SK-N-SH (cell line): ENCODE results near the gene CHST11. TPM values are rescaled to one million over a fixed set of nuclear protein-coding genes. Genes with fewer than 3 reads are reported as not detected.

Experiments
- CTCF ChIA-PET: fragments of 300-600, 350-600 bp; formaldehyde crosslinking; extraction: SDS; loops from one replicate; lab custom pipeline; 2021; lab: Yijun Ruan, JAX
- POLR2A ChIA-PET: fragments of 350-600 bp; sonication (Branson Sonifier 250); formaldehyde crosslinking; extraction: SDS; loops from one replicate; lab custom pipeline; 2020; ENCODE audit warnings: antibody characterized with exemption, inconsistent platforms; lab: Yijun Ruan, JAX
- DNase-seq: peaks from one replicate; pipeline ENCODE4 v3.0.0; 2012
- H2AFZ ChIP-seq: fragments of 200-600 bp; sonication (generic); 2 replicates; pipeline ENCODE4 v1.8.1; 2016; ENCODE audit warnings: antibody characterized with exemption, mild to moderate bottlenecking, low read depth
- H3F3A ChIP-seq: fragments of 200-600 bp; sonication (generic); replicated peaks from 2 replicates; pipeline ENCODE3; 2016; ENCODE audit warnings: antibody characterized with exemption, mild to moderate bottlenecking; ENCODE audit not compliant: insufficient read depth
- H3K27ac ChIP-seq, 2 experiments: fragments of 200-500 bp in 1 of 2; fragments of 200-600 bp in 1 of 2; sonication (Bioruptor generic) in 1 of 2; sonication (generic), shearing (Covaris generic) in 1 of 2; 2 replicates each; pipeline versions ENCODE4 v1.5.1 to v1.6.1; 2014 to 2016; ENCODE audit warnings: low read depth in 2 of 2, inconsistent platforms in 1 of 2, low read length in 1 of 2, mild to moderate bottlenecking in 1 of 2, mixed read lengths in 1 of 2
- H3K27me3 ChIP-seq: fragments of 200-600 bp; sonication (generic), shearing (Covaris generic); 2 replicates; pipeline ENCODE4 v1.6.1; 2016; ENCODE audit warnings: mixed run types; ENCODE audit not compliant: insufficient read depth
- H3K36me3 ChIP-seq, 2 experiments: fragments of 200-500 bp in 1 of 2; fragments of 200-600 bp in 1 of 2; sonication (Bioruptor generic) in 1 of 2; sonication (generic) in 1 of 2; replicated peaks in 1 of 2; 2 replicates each; pipeline versions ENCODE3 to v1.5.1; 2014 to 2016; ENCODE audit warnings: low read length in 1 of 2, mild to moderate bottlenecking in 1 of 2; ENCODE audit not compliant: insufficient read depth in 2 of 2, control insufficient read depth in 1 of 2
- H3K4me1 ChIP-seq, 2 experiments: fragments of 200-500 bp in 1 of 2; fragments of 200-600 bp in 1 of 2; sonication (Bioruptor generic) in 1 of 2; sonication (generic), shearing (Covaris generic) in 1 of 2; 2 replicates each; pipeline versions ENCODE4 v1.5.1 to v1.6.1; 2014 to 2016; ENCODE audit warnings: low read depth in 1 of 2, low read length in 1 of 2, mixed run types in 1 of 2; ENCODE audit not compliant: insufficient read depth in 2 of 2, control insufficient read depth in 1 of 2
- H3K4me2 ChIP-seq: fragments of 200-600 bp; sonication (generic), shearing (Covaris generic); 2 replicates; pipeline ENCODE4 v1.6.1; 2017; ENCODE audit warnings: mixed run types
- H3K4me3 ChIP-seq, 2 experiments: fragments of 200-500 bp in 1 of 2; fragments of 200-600 bp in 1 of 2; sonication (Bioruptor generic) in 1 of 2; sonication (generic), shearing (Covaris generic) in 1 of 2; 2 replicates each; pipeline versions ENCODE4 v1.5.1 to v1.8.1; 2014 to 2016; ENCODE audit warnings: low read depth in 2 of 2, inconsistent platforms in 1 of 2, low read length in 1 of 2, mild to moderate bottlenecking in 1 of 2, mixed read lengths in 1 of 2, moderate library complexity in 1 of 2
- H3K79me2 ChIP-seq: fragments of 200-600 bp; sonication (generic); 2 replicates; pipeline ENCODE4 v1.8.1; 2017; ENCODE audit warnings: mild to moderate bottlenecking; ENCODE audit not compliant: insufficient read depth
- H3K9ac ChIP-seq: fragments of 200-600 bp; sonication (generic); 2 replicates; pipeline ENCODE4 v1.6.1; 2017; ENCODE audit warnings: mixed run types
- H3K9me2 ChIP-seq: fragments of 200-600 bp; sonication (generic); 2 replicates; pipeline ENCODE4 v1.6.1; 2017; ENCODE audit warnings: mixed run types
- H3K9me3 ChIP-seq: fragments of 200-600 bp; sonication (generic); 2 replicates; pipeline ENCODE4 v1.6.1; 2017; ENCODE audit warnings: mixed run types, mild to moderate bottlenecking, moderate library complexity
- H4K20me1 ChIP-seq: fragments of 200-600 bp; sonication (generic); 2 replicates; pipeline ENCODE4 v1.6.1; 2017; ENCODE audit warnings: mild to moderate bottlenecking, mixed run types; ENCODE audit not compliant: insufficient read depth
- CHD2 ChIP-seq: fragments of 150-350 bp; IDR thresholded peaks from 2 replicates; pipeline ENCODE4 v1.6.1; 2018; ENCODE audit warnings: low read length; ENCODE audit not compliant: partially characterized antibody
- ELF1 ChIP-seq: IDR thresholded peaks from 2 replicates; pipeline ENCODE4 v1.4.0; 2012
- FOXJ3 ChIP-seq: sonication (generic); formaldehyde crosslinking; IDR thresholded peaks from 2 replicates; pipeline ENCODE4 v1.5.1; 2020; ENCODE audit warnings: mild to moderate bottlenecking, missing genetic modification reagents
- GABPA ChIP-seq: IDR thresholded peaks from 2 replicates; pipeline ENCODE4 v1.4.0; 2012; ENCODE audit warnings: low read depth, mild to moderate bottlenecking
- GATA2 ChIP-seq: sonication (generic); formaldehyde crosslinking; IDR thresholded peaks from 2 replicates; pipeline ENCODE4 v1.5.0; 2020; ENCODE audit warnings: mild to moderate bottlenecking, missing genetic modification reagents
- IRF3 ChIP-seq: fragments of 150-350 bp; IDR thresholded peaks from 2 replicates; pipeline ENCODE4 v1.6.1; 2016; ENCODE audit warnings: mild to moderate bottlenecking, low read depth, low read length
- MXI1 ChIP-seq: IDR thresholded peaks from 2 replicates; pipeline ENCODE4 v1.6.1; 2012; ENCODE audit warnings: mild to moderate bottlenecking, low read depth, low read length, improper control_type of control experiment
- POLR2AphosphoS5 ChIP-seq: IDR thresholded peaks from 2 replicates; pipeline ENCODE4 v1.6.1; 2012; ENCODE audit warnings: low read depth, low read length
- RAD21 ChIP-seq: IDR thresholded peaks from 2 replicates; pipeline ENCODE4 v1.6.1; 2012; ENCODE audit warnings: mild to moderate bottlenecking, low read length
- RFX5 ChIP-seq: IDR thresholded peaks from 2 replicates; pipeline ENCODE4 v1.6.1; 2012; ENCODE audit warnings: mild to moderate bottlenecking, improper control_type of control experiment, low read length
- RXRA ChIP-seq: IDR thresholded peaks from 2 replicates; pipeline ENCODE4 v1.4.0; 2012; ENCODE audit warnings: low read depth, mild to moderate bottlenecking, borderline replicate concordance
- TEAD4 ChIP-seq: IDR thresholded peaks from 2 replicates; pipeline ENCODE4 v1.4.0; 2012; ENCODE audit warnings: mild to moderate bottlenecking, borderline replicate concordance; ENCODE audit not compliant: insufficient read depth
- USF2 ChIP-seq: fragments of 150-350 bp; IDR thresholded peaks from 2 replicates; pipeline ENCODE4 v1.6.1; 2017; ENCODE audit warnings: antibody characterized with exemption, low read length, low read depth, borderline replicate concordance
- WGBS: methylation state at CpG from one replicate; pipeline ENCODE4 v1.1.6; 2017; ENCODE audit warnings: low lambda C conversion rate; 5-methylcytosine and 5-hydroxymethylcytosine counted together
- polyA plus RNA-seq, 3 experiments: library from polyadenylated mRNA; depleted of rRNA; stranded (reverse); fragments of >200 nt; gene quantifications; 2 replicates each; pipeline ENCODE4 v1.2.3, GENCODE V29; 2012
- TF ChIP-seq, protein P1 (sequence below): IDR thresholded peaks from 2 replicates; pipeline ENCODE4; 2012
- TF ChIP-seq, protein P2 (sequence below): fragments of 200-600 bp; sonication (generic); IDR thresholded peaks from 2 replicates; pipeline ENCODE4 v1.6.1; 2017; ENCODE audit warnings: antibody characterized with exemption, mild to moderate bottlenecking, moderate library complexity

The CHST11 gene
- polyA plus RNA-seq, 1 of the 3 experiments (the other 2 are of a cell fraction), result 18.6 TPM

GRCh38 chr12:104576187-104576778, 119.5 kb downstream of the CHST11 start:
- no peak for DNase-seq
- Histone ChIP-seq H3K27me3 (no peaks in the 10 kb centered on the region), H3K9me2 (no peaks in the 10 kb centered on the region), H3K27ac (peak overlapping the region in 1 of 2 experiments; percentile 87; a peak in 1 of 4 replicates), H3K4me2 (no peak overlapping the region), H3K9ac (no peak overlapping the region), H3K36me3 (no peaks in the 10 kb centered on the region), H3K4me1 (peaks cover 2 to 27% of the 10 kb centered on the region in 2 experiments; a peak in 3 of 4 replicates), H2AFZ (no peak overlapping the region), H3K79me2 (peaks cover 4% of the 10 kb centered on the region; the same call in 1 of the 2 replicates), H4K20me1 (no peaks in the 10 kb centered on the region), H3K4me3 (no peak overlapping the region), H3F3A (peaks cover 26% of the 10 kb centered on the region), H3K9me3 (no peaks in the 10 kb centered on the region)
- TF ChIP-seq FOXJ3 (CRISPR knock-in tag) (no peak), MXI1 (no peak), GABPA (no peak), RFX5 (no peak)
- 99% methylated on average over 6 of the region's 6 CpGs for WGBS
- ChIA-PET POLR2A (no interaction called here), CTCF (interaction anchor here (0.8 to 1.1 kb wide), 2 partner anchors 34 to 195 kb away, joined by 3 to 4 read pairs; no protein-coding TSS in a partner anchor)

DNA sequence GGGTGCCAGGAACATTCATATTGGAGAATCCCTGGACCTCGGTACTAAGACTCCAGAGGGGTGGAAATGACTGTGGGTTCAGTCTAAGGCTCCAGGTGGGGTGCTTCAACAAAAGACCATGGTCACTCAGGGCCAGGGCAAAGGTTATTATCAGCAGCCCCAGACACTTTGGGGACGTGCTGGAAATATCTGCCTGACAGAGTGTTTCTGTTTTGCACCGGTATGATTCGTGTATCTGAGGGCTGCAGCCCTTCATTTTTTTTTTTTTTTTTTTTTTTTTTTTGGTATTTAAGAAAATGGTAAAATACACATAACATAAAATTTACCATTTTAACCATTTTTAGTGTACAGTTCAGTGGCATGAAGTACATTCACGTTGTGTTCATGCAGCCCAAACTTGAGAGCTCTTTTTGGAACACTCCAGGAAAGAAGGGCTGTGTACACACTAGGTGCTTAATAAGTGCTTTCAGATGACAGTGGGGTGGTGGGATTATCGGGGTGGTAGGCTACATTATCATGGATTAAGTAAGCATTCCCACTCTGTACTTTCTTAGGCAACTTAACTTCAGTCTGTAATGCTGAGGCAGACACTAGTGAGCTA, 120.3 kb downstream of the CHST11 start:
- H3K4me2 ChIP-seq, result peak overlapping the region; percentile 64; the same call in 1 of the 2 replicates
- no peak overlapping the region for H3K4me3 ChIP-seq
- DNase-seq, result no peak
- no peaks in the 10 kb centered on the region for H3K9me3 ChIP-seq
- CTCF ChIA-PET, result no interaction called here
- H3K9me2 ChIP-seq, result no peaks in the 10 kb centered on the region
- POLR2A ChIA-PET, result no interaction called here
- no peak for TF ChIP-seq GATA2
- no peak for TF ChIP-seq GABPA
- no peak for TF ChIP-seq CHD2
- TF ChIP-seq, protein P1, sequence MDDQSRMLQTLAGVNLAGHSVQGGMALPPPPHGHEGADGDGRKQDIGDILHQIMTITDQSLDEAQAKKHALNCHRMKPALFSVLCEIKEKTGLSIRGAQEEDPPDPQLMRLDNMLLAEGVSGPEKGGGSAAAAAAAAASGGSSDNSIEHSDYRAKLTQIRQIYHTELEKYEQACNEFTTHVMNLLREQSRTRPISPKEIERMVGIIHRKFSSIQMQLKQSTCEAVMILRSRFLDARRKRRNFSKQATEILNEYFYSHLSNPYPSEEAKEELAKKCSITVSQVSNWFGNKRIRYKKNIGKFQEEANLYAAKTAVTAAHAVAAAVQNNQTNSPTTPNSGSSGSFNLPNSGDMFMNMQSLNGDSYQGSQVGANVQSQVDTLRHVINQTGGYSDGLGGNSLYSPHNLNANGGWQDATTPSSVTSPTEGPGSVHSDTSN, result no peak
- no peak for TF ChIP-seq TEAD4
- TF ChIP-seq, protein P2, sequence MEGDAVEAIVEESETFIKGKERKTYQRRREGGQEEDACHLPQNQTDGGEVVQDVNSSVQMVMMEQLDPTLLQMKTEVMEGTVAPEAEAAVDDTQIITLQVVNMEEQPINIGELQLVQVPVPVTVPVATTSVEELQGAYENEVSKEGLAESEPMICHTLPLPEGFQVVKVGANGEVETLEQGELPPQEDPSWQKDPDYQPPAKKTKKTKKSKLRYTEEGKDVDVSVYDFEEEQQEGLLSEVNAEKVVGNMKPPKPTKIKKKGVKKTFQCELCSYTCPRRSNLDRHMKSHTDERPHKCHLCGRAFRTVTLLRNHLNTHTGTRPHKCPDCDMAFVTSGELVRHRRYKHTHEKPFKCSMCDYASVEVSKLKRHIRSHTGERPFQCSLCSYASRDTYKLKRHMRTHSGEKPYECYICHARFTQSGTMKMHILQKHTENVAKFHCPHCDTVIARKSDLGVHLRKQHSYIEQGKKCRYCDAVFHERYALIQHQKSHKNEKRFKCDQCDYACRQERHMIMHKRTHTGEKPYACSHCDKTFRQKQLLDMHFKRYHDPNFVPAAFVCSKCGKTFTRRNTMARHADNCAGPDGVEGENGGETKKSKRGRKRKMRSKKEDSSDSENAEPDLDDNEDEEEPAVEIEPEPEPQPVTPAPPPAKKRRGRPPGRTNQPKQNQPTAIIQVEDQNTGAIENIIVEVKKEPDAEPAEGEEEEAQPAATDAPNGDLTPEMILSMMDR, result no peak
- TF ChIP-seq MXI1, result no peak
- no peak for TF ChIP-seq ELF1
- no peak for TF ChIP-seq USF2
- TF ChIP-seq POLR2AphosphoS5, result no peak
- no peak for TF ChIP-seq FOXJ3 (CRISPR knock-in tag)
- TF ChIP-seq RXRA, result no peak
- no peak for TF ChIP-seq RAD21
- TF ChIP-seq IRF3, result no peak
- TF ChIP-seq, all 33 proteins: peak for 0
- H3F3A ChIP-seq, result peaks cover 26% of the 10 kb centered on the region
- H3K4me1 ChIP-seq, result peaks cover 2 to 27% of the 10 kb centered on the region in 2 experiments; a peak in 3 of 4 replicates
- peak overlapping the region in 1 of 2 experiments; percentile 87; a peak in 3 of 4 replicates for H3K27ac ChIP-seq
- 76% methylated on average over 6 of the region's 6 CpGs for WGBS
- H3K9ac ChIP-seq, result peak overlapping the region; percentile 44; the same call in 1 of the 2 replicates
- H3K79me2 ChIP-seq, result peaks cover 4% of the 10 kb centered on the region; the same call in 1 of the 2 replicates
- no peaks in the 10 kb centered on the region for H3K36me3 ChIP-seq
- no peak overlapping the region for H2AFZ ChIP-seq
- no peaks in the 10 kb centered on the region for H4K20me1 ChIP-seq
- H3K27me3 ChIP-seq, result no peaks in the 10 kb centered on the region
